ENCODE measurements around the gene MPL.

Gene MPL

GRCh38 chr1:43327549-43328292, 9.9 kb upstream of the MPL start:
- DNase-seq = no peak

GRCh38 chr1:43329995-43330751, 7.4 kb upstream of the MPL start:
- DNase-seq = peak; percentile 7

- DNase-seq = peak; percentile 81
These were observed 5.9 kb upstream of the MPL start for GRCh38 chr1:43331688-43332087.

- no peak for DNase-seq
These were observed 3.0 kb upstream of the MPL start for GRCh38 chr1:43334453-43335205.

- no peak for DNase-seq
These were observed 383 bp downstream of the MPL start for GRCh38 chr1:43338001-43338400.

- DNase-seq = no peak
These were observed 2.1 kb downstream of the MPL start for GRCh38 chr1:43339584-43340232.

- DNase-seq = no peak
These were observed 2.9 kb downstream of the MPL start for GRCh38 chr1:43340559-43340958.

- DNase-seq = no peak
These were observed 6.7 kb downstream of the MPL start for GRCh38 chr1:43344267-43344850.

GRCh38 chr1:43345120-43345519, 7.5 kb downstream of the MPL start:
- DNase-seq = no peak

- no peak for DNase-seq
These were observed 9.0 kb downstream of the MPL start for GRCh38 chr1:43346636-43347035.

- DNase-seq = peak; percentile 87
These were observed 10.8 kb downstream of the MPL start for GRCh38 chr1:43348343-43348808.

- DNase-seq = peak; percentile 96
These were observed 11.4 kb downstream of the MPL start for GRCh38 chr1:43348809-43349593.

GRCh38 chr1:43349594-43350306, 12.1 kb downstream of the MPL start:
- no peak for DNase-seq

- no peak for DNase-seq
These were observed 13.4 kb downstream of the MPL start for GRCh38 chr1:43350976-43351375.

GRCh38 chr1:43351421-43352350, 14.1 kb downstream of the MPL start:
- no peak for DNase-seq

GRCh38 chr1:43352351-43352705, 14.7 kb downstream of the MPL start:
- DNase-seq = no peak

- no peak for DNase-seq
These were observed 15.3 kb downstream of the MPL start for GRCh38 chr1:43352881-43353280.

GRCh38 chr1:43354471-43354870, 16.9 kb downstream of the MPL start:
- DNase-seq = no peak

GRCh38 chr1:43354936-43355335, 17.3 kb downstream of the MPL start:
- no peak for DNase-seq

- DNase-seq = no peak
These were observed 19.6 kb downstream of the MPL start for GRCh38 chr1:43357251-43357650.

Measured in NCI-H2029 (cell line).